NCI-H2029 (cell line): ENCODE data around the gene DCTN1.

ENCODE experiments used
- DNase-seq: peaks from one replicate; lab custom pipeline; 2025; lab: John Stamatoyannopoulos, UW

DCTN1 gene

DNA sequence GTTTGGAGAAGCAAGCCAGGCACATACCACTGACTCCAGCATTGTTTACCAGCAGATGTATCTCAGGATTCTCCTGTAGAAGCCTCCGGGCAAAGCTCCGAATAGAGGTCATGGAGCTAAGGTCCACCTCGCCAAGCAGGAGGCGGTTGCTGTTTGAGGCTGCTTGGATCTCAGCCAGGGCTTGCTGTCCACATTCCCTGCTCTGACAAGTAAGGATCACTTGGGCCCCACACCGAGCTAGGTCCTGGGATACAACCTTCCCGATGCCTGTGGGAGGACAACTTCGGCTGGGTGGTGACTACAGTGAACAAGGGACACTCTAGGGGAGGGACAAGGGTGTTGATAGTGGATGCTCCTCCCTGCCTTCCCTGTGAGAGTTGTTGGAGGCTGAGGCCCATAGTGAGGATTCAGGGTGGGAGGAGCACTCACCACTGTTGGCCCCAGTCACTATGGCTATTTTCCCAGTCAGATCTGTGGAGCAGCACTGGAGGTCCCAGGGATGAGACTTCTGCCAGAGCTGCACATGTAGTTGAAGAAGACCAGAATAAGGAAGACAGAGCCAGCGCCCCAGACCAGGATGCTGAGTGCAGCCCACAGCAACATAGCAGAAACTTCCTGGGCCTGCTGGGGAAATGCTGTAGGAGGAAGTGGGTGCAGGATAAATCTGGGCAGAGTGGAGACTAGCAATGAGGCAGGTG lies 33.0 kb upstream of the DCTN1 start:
- no peak for DNase-seq

DNA sequence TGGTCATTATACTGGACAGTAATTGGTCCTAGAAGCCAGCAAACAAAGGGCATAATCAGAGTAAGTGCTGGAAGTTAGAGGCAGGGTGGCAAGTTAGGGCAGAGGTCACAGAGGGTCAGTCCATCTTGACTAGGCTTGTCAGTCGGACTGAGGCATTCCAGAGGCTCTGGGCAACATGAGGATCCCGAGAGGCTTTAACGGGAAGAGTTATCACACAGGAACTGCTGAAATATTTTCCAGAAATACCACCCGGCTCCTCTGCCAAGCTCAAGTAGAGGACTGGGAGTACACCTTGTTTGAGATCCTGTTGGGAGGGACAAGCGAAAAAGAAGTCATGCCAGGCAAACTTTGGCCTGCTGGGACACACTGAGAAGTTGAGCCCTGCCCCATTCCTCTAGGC lies 27.6 kb upstream of the DCTN1 start:
- DNase-seq: no peak

DNA sequence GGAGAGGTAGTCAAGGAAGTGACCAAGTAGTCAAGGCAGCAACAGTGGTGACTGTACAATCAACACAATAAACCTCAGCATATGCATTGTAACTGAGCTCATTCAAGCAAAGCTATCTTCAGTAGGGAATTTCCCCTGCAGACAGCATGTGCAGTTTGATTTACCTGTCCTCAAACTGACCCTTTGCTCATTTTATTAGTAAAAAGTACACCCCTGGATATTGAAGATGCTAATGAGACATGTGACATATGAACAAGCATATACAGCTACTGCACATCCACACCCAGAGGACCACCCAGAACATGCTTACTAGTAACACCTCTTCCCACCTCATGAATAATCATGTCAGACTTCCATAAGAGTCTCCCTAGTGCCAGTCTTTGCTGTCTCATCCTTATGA lies 25.9 kb upstream of the DCTN1 start:
- DNase-seq: no peak

DNA sequence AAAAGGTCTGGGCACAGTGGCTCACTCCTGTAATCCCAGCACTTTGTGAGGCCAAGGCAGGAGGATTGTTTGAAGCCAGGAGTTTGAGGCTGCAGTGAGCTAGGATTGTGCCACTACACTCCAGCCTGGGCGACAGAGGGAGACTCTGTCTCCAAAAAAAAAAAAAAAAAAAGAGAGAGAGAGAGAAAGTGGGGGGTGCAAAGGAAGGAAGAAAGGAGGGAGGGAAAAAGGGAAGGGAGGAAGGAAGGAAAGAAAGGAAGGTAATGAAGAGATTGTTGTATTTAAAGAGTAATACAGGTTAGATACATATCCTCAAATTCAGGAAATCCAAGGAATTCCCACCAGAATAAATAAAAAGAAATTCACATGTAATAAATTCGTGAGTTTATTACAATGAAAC lies 21.8 kb upstream of the DCTN1 start:
- DNase-seq: no peak

DNA sequence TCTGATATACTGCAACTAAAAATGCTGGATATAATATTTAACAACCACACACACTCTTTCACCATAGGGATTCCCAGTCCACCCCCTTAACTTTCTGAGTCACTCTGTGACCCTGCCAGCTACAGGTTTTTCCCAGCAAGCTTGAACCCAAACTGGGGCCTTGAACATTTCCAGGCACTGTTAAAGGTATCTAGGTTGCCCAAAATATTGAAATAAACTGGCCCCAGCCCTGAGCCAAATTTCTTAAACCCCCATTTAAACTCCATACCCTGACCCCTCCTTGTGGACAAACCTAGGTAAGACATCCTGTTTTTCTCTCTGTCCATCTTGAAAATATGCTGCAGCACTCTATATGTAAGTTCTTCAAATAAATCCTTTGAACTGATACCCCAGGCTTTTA lies 19.7 kb upstream of the DCTN1 start:
- no peak for DNase-seq

DNA sequence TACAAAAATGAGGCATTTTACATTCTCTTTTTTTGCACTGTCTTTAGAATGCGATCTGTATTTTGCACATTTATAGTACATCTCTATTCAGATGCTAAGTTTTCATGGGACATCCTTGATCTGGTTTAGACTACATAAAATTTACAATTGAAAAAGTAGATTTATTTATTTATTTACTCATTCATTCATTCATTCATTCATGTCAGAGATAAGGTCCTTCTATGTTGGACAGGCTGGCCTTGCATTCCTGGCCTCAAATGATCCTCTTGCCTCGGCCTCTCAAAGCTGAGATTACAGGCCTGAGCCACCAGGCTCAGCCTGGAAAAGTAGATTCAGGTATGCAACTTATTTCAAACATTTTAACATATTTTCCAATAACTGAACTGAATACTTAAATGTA lies 16.0 kb upstream of the DCTN1 start:
- no peak for DNase-seq

DNA sequence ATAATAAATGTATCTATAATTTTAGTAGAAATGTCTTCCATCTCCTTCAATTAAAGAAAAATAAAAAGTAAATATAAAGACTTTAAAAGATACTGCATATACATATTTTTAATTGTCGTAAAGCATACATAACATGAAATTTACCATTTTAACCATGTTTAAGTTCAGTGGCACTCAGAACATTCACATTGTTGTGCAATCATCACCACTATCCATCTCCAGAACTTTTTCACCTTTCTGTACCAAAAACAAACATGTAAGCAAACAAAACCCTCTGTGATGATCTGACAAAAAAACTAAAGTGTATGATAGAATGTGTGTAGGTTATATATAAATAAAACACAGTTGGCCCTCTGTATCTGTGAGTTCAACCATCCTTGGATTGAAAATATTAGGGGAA lies 13.4 kb upstream of the DCTN1 start:
- DNase-seq: no peak

DNA sequence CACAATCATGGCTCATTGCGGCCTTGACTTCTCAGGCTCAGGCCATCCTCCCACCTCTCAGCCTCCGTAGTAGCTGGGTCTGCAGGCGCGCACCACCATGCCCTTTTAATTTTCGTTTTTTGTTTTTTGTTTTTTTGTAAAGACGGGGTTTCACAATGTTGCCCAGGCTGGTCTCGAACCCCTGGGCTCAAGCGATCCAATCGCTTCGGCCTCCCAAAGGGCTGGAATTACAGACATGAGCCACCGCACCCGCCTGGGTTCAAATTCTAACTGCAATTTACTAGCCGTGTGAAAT lies 12.3 kb upstream of the DCTN1 start:
- no peak for DNase-seq

DNA sequence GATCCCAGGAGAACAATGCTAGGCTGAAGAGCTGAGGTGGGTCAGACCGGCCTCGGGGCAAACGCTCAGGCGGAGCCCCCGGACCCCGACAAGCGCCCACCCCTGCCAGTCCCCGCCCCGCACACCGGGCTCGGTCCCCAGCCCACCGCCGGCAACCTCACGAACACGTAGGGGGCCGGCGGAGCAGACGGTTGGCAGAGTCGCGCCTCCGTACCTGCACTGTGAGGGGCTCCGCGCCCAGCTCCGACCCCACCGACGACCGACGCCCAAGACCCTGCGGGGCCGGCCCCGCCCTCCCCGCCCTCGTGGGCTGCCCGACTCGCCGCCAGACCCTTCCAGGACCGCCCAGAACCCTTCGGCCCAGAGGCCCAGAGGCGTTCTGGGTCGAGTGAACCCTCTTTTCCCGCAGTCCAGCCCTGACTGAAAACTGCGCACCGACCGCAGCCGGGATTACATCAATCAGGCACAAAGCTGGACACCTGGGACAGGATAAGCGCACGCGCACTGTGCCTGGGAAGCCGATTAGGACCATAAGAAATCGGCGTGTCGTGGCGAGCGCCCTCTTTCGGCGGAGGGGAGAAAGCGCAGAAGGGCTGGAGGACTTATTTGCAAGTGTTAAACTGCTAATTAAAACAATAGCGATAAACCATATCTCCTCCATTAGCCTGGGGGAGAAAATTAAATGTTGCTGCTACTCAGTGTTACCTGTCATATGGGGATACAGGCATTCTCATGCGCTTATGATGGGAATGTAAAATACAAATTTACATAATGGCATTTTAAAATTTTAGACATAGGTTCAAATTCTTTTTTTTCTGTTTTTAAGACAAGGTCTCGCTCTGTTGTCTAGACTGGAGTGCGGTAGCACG lies 11.7 kb upstream of the DCTN1 start:
- DNase-seq: peak; percentile 74

DNA sequence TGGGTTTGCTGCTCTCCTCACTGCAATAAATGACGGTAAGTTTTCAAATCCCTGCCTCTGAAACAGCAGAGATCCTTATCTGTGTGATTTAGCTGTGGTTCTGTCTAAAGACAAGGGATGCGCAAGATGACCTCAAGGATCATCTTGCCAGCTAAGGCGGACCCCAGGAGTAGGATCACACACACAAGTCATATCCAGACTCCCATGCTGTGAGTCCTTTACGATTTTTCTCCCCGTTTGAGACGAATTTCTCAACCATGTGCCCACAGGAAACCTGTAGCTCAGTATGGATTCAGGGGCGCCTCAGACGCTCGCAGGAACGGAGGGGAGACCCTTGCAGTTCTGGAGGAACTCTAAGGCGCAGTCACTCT lies 11.1 kb upstream of the DCTN1 start:
- no peak for DNase-seq

DNA sequence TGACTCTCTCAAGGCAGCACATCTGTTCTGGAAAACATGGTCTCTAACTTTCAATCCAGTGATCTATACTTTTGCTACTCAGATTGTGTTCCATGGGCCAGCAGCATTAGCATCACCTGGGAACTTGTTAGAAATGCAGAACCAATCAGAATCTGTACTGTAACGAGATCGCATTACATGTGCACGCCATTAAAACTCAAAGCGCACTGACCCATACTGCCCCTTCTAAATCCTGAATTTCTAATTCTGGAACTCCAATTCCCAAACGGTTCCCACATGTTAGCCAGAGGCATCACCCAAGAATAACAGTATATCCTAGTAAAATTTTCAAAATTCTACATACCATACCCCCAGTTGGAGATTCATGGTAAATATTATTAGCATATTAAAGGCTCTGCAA lies 10.5 kb upstream of the DCTN1 start:
- DNase-seq: no peak

DNA sequence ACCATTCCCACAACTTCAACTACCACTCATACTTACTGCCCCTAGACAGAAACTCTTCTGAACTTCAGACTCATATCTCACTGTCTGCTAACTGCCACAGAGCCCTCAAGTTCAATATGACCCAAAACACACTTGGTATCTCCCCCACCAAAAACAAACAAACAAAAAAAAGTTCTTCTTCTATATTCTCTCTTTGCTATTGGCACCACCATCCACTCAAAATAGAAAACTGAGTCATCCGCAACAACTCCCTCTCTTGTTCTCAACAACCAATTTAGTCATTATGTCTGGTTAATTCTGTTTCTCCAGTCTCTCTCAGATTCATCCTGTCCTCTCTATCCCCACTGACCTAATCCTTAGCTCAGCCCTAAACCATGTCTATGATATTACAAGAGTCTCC lies 7.2 kb upstream of the DCTN1 start:
- DNase-seq: no peak

DNA sequence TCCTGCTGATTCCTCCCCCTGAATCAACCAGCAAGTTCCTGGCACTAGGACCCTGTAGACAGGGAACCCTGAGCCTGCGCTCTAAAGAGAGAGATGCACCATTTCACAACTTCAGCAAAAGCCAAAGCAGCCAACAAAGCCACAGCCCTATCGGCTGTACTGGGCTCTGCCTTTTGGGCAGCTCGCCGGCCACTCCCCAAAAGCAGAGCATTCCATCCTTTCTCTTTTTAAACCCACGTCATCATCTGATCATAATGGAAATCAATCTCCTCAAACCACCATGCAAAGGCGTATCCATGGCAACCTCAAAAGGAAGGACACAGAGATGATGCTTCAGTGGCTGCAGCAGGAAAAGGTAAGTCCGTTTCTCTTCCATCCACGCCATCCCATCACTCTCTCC lies 5.3 kb upstream of the DCTN1 start:
- no peak for DNase-seq

DNA sequence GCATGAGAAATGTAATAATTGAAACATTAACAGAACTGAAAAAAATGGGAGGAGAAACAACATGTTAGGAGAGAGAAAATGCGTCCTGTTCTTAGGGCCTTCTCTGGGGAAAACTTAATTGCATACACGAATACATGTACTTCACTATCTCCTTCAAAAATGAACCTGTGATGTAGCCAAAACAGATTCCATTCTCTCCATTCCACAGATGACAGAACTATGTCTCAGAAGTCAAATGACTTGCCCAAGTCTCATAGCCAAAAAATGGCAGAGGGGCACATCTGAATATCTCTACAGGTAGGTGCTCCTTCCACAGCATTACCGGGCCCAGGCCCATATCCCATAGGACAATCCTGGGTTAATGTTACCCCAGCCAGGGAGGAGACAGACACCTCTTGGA lies 3.9 kb upstream of the DCTN1 start:
- DNase-seq: no peak

DNA sequence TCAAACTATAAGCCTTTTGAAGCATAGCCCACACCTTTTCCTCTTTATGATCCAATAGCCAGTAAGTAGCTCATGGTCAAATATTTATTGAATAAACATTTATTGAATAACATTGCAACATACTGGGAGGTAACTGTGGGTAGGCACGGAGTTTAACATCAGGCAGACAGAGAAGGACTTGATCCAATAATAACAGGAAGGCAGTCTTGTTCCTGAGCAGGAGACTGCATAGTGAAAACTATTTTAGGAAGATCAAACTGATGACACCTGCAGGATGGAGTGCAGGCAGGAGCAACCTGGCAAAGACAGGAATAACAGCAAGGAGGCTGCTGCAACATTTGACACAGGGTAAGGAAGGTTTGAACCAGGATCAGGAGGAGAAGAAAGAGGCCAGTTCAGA lies 3.1 kb upstream of the DCTN1 start:
- DNase-seq: peak; percentile 53

DNA sequence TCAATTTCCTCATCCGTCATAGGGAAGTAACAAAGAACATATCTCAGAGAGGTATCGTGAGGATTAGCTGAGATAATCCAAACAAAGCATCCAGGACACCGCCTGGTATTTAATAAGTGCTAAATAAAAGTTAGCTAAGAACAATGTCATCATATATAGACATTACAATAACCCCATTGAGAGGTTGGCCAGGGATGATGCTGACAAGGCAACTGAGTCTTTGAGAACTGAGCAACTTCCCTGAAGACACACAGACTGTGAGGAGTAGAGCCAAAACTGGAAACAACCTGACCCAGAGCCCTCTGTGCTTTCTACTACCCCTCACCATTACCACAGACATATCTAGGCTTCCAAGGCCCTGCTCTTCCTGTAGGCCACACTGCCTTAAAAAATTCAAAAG lies 1.6 kb upstream of the DCTN1 start:
- no peak for DNase-seq

DNA sequence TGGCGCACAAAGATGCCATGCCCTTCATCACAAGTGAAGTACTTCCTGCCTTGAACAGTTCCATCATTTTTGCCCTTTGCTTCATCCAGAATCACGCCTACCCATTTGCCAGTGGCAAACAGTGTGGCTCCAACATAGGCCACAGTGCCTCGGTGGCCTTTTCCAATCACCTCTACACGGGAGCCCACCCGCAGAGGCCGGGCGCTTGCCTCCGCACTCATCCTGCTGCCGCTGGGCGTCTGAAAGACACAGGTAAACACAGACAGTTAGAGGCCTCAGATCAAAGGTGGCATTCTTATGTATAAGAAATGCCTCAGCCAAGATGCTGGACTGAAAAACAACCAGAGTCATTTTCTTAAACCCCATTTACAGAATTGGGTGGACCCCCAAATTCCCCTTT lies 2.1 kb downstream of the DCTN1 start:
- DNase-seq: no peak

DNA sequence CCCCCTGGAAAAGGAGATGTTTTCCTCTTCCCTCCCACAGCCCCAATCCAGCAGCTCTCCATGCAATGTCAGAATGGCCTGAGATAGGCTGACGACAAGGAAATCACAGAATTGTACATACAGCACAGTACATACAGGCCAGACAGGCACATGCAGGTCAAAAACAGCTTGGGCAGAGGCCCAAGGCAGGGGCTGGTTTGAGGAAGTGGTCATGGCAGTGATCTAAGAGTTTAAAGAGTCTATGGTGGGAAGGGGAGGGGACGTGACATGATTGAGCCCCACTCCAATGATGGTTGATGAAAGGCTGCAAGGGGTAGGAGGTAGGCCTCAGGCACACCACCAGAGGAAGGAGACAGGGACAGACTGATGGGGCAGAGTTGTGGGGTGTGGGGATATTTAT lies 4.3 kb downstream of the DCTN1 start:
- no peak for DNase-seq

DNA sequence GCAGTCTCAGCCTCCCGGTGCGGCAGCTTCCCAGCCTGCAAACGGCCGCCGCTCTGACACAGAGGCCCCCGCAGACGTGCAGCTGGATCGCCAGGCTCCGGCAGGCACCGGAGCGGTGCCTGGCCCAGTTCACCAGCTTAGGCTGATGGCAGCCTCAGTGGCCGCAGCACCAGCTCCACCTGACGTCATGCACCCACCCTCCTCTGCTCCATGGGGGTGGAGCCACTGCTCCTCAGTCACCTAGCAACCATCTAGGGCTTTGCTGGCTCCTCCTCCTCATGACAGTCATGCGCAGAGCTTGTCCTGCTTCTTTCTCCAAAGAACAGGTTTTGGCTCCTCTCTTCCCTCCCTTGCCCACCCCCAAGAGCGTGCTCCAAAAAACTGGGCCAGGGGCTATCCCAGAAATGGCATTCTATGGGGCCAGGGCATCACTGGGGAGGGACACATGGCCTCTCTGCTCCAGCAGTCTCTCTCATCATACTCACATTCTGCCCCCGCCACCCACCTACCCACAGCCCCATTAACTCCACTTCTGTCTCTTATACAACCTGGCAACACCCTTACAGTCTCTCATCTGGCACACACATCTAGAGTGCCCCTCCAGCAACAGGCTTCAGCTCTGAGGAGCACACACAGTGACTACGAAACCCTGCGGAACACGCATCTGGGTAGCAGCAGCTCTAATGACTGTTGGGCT lies 5.5 kb downstream of the DCTN1 start:
- DNase-seq: peak; percentile 80

DNA sequence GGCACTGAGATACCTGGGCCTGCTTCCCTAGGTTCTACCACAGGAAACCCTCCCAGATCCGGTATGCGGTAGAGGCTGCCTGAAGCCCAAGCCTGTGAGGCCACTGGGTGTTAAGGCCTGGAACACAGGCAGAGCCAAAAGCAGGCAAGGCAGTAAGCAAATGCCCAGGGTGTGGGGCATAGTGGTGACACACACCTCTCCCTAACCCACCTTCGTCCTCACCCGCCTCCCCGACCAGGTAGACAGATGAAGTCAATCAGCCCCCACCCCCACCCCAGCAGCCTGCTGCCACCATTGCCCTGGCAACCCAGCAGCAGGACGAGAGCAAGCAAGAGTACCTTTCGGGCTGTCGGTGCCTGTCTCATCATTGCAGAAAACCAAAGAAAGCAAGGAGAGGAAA lies 6.1 kb downstream of the DCTN1 start:
- no peak for DNase-seq

DNA sequence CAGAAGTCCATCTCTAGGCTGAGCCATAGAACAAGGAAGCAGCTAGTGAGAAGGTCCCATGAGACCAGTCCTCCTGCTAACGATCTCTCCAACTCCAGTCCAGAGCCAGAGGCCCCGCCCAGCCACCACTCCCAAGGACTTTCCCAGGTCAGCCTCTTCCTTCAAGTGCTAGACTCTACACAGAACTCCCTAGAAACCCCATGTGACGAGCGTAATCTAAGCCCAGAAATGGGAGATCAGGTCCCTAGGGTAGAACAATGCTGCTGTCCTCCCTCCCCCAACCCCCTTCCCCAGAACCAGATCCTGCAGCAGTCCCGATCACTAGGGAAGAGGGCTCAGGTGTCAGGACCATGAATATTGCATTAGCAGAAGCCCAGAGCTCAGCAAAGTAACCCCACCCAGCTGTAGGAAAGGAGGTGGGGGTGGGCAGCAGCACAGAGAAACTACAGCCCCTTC lies 6.9 kb downstream of the DCTN1 start:
- DNase-seq: peak; percentile 30

DNA sequence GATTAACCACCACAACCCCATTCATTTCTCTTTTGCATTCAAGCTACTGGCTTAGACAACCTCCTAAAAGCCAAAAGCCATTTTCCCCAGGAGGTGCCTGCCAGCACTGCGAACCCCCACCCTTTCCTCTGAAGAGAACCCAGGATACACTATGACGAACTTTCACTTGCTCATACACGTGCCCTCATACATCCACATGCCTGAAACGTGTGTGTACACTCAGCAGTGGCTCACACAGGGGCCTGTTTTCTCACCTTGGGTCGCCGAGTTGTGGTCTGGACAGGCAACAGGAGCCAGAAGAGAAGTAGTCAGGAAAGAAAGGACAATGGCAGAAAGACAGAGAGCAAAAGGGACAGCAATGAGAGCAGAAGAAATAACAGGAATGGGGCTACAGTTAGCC lies 7.4 kb downstream of the DCTN1 start:
- DNase-seq: no peak

DNA sequence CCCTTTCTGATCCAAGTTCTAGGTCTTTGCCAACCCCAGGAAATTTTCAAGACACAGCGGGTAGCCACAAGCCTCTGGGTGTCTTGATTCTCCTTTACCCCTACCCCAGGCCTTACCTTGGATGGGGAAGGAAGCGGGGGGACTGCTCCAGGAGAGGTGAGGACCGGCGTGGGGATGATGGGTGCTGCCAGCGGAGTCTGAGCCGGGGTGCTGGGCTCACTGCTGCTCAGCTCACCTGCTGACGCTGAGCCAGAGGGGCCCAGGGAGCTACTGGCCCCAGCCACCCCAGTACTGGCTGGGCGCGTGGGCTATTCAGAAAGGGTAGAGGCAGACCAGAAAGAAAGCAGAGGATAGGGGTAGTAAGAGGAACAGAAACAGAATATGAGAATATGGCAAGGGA lies 8.7 kb downstream of the DCTN1 start:
- DNase-seq: no peak
